HL-60/S4 treated with retinoic acid at 250 ng/mL for 4 days and 3 days (cell line): ENCODE data around the gene CDH4.

ENCODE experiments used
- in situ Hi-C: fragments of 300-500 bp; cut with MboI; formaldehyde crosslinking; loops from 2 replicates; pipeline ENCODE4 v1.7.0; 2022; ENCODE audit warnings: low sequenced_read_pairs

CDH4 gene

GRCh38 chr20:61895016-61895415, 643.0 kb downstream of the CDH4 start:
- in situ Hi-C loops: no loop called here

GRCh38 chr20:61895686-61896057, 643.6 kb downstream of the CDH4 start:
- in situ Hi-C loops: no loop called here

GRCh38 chr20:61896058-61896961, 644.2 kb downstream of the CDH4 start:
- in situ Hi-C loops: no loop called here

GRCh38 chr20:61897401-61898295, 645.6 kb downstream of the CDH4 start:
- in situ Hi-C loops: no loop called here

- in situ Hi-C loops: no loop called here
Observed at GRCh38 chr20:61898405-61898804, 646.3 kb downstream of the CDH4 start.

- in situ Hi-C loops: no loop called here
Observed at GRCh38 chr20:61900011-61900944, 648.2 kb downstream of the CDH4 start.

- in situ Hi-C loops: no loop called here
Observed at GRCh38 chr20:61900945-61901293, 648.9 kb downstream of the CDH4 start.

GRCh38 chr20:61901392-61902220, 649.5 kb downstream of the CDH4 start:
- in situ Hi-C loops: no loop called here

- in situ Hi-C loops: no loop called here
Observed at GRCh38 chr20:61902221-61902869, 650.3 kb downstream of the CDH4 start.

- in situ Hi-C loops: no loop called here
Observed at GRCh38 chr20:61903575-61904340, 651.7 kb downstream of the CDH4 start.

GRCh38 chr20:61904456-61904855, 652.4 kb downstream of the CDH4 start:
- in situ Hi-C loops: no loop called here

GRCh38 chr20:61905781-61906523, 653.9 kb downstream of the CDH4 start:
- in situ Hi-C loops: no loop called here

- in situ Hi-C loops: no loop called here
Observed at GRCh38 chr20:61907081-61907891, 655.2 kb downstream of the CDH4 start.

GRCh38 chr20:61908057-61909026, 656.3 kb downstream of the CDH4 start:
- in situ Hi-C loops: no loop called here

- in situ Hi-C loops: no loop called here
Observed at GRCh38 chr20:61909028-61909427, 657.0 kb downstream of the CDH4 start.

GRCh38 chr20:61909821-61910220, 657.8 kb downstream of the CDH4 start:
- in situ Hi-C loops: no loop called here
